GM19351 (cell line): ENCODE data around the gene PFDN5.
"Not testable (repeated sequence)": the region's sequence is repeated elsewhere in the genome, so short reads cannot be mapped to it uniquely, and the experiment has no call there.

Source experiments
- ATAC-seq: cut with Tn5 transposase; IDR thresholded peaks from one replicate; pipeline ENCODE4 v1.9.1; 2021; ENCODE audit warnings: mild to moderate bottlenecking, moderate library complexity; ENCODE audit not compliant: unreplicated experiment

The PFDN5 gene

DNA sequence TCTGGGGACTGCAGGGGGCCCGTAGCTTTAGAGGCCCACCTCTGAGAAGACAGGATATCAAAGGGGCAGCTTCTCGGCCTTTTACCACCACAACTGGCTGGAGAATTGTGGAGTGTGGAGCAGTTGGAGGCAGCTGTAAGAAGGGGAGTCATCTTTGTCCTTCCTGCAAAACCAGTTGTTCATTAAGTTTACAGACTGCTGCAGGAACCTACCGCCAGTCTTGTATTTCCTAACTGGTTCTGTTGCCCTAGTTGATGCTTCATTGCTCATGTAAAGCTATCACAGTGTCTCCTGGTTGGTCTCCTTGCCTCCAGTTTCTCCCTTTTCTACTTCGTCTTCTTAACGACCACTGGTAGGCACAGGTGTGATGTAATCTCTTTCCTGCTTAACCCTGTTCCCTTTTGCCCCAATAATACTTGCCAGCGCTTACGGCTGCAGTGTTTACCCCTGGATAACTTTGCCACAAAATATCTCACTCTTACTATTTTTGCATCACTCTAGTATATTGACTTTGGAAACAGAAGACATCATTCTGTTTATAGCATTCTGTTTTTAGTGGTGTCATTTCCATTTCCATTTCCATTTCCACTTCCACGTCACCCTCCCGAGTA is 15.3 kb upstream of the PFDN5 start:
- no peak for ATAC-seq

DNA sequence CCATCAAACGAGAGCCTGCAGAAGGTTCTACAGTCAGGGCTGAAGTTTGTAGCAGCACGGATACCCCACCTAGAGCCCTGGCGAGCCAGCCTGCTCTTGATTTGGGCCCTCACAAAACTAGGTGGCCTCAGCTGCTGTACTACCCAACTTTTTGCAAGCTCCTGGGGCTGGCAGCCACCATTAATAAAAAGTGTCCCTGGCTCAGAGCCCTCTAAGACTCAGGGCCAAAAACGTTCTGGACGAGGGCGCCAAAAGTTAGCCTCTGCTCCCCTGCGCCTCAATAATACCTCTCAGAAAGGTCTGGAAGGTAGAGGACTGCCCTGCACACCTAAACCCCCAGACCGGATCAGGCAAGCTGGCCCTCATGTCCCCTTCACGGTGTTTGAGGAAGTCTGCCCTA is 8.9 kb upstream of the PFDN5 start:
- ATAC-seq, result no peak

DNA sequence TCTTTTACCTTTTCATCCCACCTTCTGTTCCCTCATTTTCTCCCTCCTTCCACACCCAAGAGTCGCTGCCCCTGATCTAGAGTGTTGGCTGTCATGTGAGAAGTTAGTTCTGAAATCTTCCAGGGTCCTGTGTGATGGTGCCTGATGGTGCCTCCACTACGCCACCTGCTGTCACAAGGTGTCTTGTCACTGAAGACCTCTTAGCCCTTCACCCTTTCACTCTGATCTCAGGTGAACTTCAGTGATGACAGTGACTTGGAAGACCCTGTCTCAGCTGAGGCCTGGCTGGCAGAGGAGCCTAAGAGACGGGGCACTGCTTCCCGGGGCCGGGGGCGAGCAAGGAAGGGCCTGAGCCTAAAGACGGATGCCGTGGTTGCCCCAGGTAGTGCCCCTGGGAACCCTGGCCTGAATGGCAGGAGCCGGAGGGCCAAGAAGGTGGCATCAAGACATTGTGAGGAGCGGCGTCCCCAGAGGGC is 7.6 kb upstream of the PFDN5 start:
- peak; percentile 53 for ATAC-seq

DNA sequence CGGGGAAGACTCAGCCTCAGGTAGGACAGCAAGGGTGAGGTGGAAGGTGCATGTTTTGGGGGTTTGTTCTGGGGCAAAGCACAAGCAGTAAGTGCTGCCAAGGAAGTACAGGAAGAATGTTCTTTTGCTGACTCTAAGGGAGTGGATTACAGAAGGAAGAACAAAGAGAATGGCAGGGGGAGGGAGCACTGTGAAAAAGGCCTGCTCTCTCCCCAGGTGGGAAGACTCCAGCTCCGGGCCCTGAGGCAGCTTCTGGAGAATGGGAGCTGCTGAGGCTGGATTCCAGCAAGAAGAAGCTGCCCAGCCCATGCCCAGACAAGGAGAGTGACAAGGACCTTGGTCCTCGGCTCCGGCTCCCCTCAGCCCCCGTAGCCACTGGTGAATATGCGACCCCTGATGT is 7.0 kb upstream of the PFDN5 start:
- no peak for ATAC-seq

DNA sequence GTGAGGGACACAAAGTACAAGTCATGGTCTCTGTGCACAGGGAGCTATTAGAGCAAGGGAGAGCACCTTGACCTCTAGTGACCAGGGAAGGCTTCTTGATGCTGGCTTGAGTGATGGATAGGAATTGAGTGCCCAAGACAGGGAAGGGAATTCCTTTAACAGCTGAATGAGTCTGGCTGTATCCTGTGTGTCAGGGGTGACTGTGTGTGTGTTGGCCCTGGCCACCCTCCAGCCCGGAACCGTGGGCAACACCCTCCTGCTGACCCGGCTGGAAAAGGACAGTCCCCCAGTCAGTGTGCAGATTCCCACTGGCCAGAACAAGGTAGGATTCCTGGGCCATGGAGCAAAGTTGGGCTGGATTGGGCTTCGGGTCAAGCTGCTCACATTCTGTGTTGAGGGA is 5.5 kb upstream of the PFDN5 start:
- no peak for ATAC-seq

DNA sequence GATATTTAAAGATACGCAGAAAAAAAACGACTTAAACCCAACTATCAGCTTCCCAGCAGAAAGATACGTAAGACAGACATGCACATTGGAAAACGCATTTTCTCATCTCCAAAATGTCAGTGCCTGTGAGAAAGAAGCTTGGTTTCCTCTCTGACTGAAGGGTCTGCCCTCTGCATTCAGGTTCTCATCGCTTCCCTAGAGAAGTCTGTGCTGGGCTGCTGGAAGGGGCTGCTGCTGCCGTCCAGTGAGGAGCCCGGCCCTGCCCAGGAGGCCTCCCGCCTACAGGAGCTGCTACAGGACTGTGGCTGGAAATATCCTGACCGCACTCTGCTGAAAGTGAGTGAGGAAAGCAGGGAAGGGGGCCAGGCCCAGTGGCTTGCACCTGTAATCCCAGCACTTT is 4.7 kb upstream of the PFDN5 start:
- ATAC-seq, result no peak

DNA sequence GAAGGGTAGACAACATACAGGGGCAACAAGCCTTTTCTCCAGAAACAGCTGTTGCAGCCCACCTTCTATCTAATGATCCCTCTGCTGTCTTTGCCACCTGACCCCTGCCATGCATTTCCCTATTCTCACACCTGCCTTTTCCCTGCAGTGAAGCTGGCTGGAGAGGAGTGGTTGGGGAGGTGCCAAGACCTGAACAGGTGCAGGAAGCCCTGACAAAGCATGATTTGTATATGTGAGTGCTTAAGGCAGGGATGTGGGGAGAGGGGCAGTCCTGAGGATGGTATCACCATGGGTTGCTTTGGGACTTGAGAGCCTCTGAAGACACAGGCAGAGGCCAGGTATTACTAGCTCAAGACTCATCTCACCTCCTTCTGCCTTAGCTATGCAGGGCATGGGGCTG is 2.9 kb upstream of the PFDN5 start:
- no peak for ATAC-seq

DNA sequence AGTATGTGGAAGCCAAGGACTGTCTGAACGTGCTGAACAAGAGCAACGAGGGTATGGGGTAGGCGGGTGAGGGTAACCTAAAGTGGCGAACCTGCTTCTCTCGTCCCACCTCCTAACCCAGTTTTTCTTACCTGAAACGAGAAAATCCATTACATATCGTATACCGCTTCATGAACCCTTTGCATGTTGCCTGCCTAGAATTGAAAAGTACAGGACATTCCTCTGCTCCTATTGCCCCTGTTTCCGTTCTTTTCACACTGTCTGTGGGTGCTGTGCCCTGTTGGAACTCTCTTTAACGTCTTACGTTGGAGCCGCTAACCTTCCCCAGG is 513 bp downstream of the PFDN5 start:
- no peak for ATAC-seq

DNA sequence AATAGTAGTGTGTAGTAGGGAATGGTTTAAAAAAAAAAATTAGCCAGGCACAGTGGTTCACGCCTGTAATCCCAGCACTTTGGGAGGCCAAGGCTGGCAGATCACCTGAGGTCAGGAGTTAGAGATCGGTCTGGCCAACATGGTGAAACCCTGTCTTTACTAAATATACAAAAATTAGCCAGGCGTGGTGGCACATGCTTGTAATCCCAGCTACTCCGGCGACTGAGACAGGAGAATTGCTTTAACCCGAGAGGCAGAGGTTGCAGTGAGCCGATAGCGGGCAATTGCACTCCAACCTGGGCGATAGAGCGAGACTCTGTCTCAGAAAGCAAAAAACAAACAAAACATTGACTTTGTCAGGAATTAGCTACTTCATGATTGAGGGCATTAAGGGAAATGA is 1.8 kb downstream of the PFDN5 start:
- not testable (repeated sequence) for ATAC-seq

DNA sequence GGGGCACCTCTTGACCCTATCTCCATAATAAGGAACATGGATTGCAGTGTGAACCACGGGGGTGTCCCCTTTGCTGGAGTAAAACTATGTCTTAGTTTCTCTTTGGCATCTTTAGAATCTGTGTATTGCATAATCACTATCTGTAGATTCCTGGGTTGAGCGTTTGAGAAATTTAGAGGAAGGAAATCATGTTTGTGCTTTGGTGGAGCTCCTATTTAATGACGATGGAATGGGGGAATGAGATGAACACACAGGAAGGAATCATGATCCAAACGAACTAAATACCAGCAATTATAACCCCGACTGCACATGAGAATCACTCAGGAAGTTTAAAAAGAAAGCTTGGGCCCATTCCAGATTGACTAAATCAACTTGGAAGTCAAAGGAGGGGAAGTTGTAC is 2.8 kb downstream of the PFDN5 start:
- ATAC-seq, result no peak

DNA sequence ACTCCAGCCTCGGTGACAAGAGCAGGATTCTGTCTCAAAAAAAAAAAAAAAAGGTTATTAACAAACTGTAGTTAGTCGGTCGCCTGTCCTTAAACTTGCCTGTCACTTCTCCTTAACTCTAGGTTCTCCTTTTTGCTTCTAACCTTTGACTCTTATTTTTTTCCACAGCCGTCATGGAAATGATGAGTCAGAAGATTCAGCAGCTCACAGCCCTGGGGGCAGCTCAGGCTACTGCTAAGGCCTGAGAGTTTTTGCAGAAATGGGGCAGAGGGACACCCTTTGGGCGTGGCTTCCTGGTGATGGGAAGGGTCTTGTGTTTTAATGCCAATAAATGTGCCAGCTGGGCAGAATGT is 3.7 kb downstream of the PFDN5 start:
- no peak for ATAC-seq

DNA sequence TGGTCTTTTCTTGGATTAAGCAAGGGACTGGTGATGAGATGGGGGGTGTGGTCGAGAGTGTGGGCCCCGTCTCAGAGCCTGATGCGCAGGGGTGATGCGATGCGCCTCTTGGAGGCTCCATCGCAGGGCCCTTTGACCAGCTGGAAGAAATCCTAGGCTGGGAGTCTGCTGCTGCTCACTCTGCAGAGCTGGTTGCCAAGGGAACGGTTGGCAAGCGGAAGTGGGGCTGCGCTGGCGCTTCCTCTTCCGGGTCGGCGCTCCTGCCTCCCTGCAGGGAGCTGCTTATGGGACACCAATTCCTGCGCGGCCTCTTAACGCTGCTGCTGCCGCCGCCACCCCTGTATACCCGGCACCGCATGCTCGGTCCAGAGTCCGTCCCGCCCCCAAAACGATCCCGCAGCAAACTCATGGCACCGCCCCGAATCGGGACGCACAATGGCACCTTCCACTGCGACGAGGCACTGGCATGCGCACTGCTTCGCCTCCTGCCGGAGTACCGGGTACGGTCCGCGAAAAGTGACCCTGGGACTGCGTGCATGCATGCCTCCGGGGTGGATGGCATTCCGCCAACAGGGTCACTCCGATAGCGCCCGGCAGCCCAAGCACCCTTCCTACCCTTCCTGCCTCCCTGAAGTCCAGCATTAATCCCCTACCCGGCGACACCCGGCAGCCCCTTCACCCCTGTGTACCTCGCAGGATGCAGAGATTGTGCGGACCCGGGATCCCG is 4.3 kb downstream of the PFDN5 start, which contains the start of gene MYG1:
Gene MYG1 (plus strand): TSS at position 242 of the 727 bp plus-strand sequence. CDS start 43 bp downstream, at position 285.
- peak; percentile 76 for ATAC-seq

DNA sequence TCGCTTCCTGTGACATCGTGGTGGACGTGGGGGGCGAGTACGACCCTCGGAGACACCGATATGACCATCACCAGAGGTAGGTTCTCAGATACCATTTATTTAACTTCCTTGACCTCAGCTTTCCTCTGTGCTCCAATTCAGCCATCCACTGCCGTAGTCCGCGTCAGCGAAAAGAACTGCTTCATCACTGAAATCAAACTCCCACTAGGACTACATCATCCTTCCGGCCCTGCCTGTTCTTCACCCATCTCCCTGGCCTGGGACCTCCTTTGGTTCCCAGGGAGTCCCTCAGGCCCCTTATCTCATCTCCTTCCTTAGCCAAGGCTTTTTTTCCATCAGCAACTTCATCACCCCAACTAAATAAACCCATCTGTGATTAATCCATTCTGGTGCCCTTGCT is 4.8 kb downstream of the PFDN5 start:
- ATAC-seq, result no peak

DNA sequence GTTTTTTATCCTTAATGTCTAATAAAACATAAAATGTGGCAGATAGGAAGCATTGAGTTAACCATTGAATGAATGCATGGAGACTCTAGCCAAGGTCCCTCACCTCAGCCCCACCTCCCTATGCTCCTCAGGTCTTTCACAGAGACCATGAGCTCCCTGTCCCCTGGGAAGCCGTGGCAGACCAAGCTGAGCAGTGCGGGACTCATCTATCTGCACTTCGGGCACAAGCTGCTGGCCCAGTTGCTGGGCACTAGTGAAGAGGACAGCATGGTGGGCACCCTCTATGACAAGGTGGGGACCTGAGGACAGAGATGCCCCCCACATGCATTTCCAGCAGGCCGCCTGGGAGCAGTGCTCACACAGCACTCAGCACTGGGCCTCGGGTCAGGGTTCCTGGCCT is 7.6 kb downstream of the PFDN5 start:
- ATAC-seq, result no peak

DNA sequence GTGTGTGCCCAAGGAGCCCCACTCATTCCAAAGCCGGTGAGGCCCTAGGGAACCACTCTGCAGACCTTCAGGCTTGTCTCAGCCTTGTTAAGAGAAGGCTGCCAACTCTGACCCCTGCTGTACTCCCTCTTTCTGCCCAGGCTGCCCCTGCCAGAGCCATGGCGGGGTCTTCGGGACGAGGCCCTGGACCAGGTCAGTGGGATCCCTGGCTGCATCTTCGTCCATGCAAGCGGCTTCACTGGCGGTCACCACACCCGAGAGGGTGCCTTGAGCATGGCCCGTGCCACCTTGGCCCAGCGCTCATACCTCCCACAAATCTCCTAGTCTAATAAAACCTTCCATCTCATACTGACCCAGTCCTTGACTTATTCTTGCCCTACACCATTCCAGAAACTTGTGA is 11.5 kb downstream of the PFDN5 start:
- ATAC-seq, result no peak

DNA sequence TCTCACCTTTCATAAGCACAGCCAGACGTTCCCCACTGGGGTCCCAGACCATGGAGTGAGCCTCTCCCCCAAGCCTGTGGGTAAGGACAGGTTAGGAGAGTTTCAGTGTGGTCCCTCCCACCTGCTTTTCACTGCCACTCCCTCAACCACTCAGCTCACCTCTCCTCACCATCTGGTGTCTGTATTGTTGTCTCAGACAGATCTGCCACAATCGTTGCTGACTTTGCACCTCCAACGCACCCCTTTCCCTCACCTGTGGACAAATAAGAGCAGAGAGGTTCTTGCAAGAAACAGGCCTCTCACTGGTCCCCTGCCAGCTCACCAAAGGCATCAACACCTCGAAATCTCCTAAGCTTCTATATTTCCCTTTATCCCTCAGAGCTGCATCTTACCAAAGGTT is 12.9 kb downstream of the PFDN5 start:
- ATAC-seq, result no peak

DNA sequence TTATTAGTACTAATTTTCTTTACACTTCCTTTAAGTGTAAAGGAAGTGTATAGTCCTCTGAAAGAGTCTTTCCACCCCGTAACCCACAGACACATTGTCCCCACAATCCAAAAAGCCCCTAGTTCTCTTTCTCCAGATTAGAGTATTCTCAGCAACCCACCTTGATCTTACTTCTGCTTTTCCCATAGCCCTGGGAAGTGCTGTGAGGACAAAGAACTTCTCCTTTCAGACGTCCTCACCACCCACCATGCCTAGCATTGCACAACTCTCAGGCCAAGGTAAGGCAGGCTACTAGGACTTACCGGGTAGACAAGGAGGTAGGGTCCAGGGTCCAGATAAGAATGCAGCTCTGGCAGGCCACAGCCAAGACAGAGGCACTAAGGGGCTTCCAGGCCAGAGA is 18.7 kb downstream of the PFDN5 start:
- no peak for ATAC-seq

DNA sequence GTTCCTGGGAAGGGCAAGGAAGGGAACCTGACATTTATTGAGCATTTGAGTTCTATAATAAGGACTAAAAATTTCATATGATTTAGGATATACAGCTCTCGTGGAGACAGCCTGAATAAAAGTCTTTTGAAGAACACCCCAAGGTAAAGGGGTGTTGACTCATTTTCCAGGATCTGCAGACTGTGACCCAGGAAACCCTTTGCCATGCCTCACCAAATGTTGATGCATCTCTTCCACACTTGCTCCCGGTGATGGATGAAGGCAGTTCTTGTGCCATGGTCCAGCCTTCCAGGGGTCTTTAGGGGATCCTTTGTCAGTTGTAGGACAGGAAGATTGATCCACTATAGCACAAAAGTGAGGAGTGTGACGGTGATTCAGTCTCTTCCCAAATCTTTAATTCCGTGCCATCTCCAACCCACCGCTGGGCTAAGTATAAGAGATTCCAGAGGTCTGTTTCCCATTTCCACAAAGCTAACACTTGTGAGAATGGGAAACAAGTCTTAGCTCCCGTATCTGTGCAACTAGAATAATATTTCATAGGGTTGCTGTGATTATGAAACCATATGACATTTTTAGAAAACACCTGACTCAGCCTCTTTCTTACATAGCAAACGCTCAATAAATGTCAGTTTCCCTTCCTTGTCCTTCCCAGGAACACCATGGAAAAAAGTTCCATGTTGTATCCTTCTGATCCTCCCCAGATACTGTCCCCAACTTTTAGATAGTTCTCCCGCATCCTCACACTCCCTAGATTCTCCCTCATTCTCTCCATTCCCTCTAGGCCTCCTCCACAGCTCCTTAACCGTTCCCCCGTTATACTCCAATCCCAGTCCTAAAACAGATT is 25.2 kb downstream of the PFDN5 start:
- ATAC-seq, result no peak

DNA sequence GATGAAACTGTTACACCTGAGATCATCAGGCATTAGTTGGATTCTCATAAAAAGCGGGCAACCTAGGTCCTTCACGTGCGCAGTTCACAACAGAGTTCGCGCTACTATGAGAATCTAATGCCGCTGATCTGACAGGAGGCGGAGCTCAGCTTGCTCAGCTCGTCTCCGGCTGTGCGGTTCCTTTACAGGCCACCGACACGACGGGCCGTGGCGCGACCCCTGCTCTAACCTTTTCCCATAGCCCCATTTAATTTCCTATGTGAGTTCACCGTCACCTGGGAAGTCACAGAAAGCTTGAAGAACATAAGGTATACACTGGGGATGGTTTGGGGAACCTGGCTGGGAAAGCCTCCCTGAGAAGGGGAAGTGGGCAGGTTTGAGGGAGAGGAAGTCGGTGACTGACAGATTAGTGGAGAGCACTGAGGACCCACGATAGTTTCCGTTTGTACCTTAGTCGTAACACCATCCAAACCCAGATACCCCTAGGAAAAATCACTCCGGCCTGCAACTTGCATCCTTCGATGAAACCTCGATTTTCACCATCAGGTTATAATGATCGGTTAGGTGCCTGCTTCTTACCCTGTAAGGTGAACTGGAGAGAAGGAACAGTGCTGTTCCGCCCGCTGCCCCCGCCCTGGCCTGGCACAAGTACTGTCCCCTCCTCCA is 28.9 kb downstream of the PFDN5 start:
- peak; percentile 31 for ATAC-seq

DNA sequence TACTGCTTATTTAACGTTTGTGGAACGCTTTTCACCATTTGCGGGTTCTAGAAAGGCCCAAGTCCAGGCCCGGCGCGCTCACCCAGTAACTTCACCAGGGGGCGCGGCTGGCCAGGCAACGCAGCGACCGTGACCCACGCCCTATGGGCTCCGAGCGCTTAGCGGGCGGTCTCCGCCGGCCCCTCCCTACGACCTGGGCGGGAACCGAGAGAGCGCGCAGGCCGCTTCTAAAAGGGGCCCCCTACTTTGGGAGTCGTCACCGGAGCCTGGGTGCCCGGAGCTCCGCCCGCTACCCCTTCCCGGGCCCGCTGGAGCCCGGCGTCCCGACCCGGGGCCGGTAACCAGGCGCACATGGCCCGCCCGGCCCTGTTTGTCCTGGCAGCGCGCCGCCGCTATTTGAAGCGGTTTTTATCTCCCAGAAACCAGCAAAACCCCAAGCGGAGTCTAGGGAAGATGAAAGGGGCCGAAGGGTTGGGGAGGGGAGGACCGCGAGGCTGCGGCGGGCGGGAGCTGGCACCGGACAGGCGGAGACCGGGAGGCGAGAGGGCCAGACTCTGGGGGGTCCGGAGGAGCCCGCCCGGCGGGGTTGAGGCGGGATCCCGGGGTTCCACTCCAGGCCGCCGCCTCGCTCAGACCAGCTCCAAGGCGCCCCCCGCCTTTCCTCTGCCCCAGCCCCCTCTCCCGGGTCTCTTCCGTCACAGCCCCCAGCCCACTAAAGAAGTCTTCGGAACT is 29.6 kb downstream of the PFDN5 start:
- peak; percentile 54 for ATAC-seq
